ENCODE data around the gene MAN2A2. TPM values are rescaled to one million over a fixed set of nuclear protein-coding genes. Genes with fewer than 3 reads are reported as not detected.

The MAN2A2 gene
- total RNA-seq, 2 experiments from 2014 or later, result 11.6 to 12.2 TPM

- Histone ChIP-seq H3K36me3 (ENCODE audit: insufficient read depth, low read length) (peaks cover 65% of the 10 kb centered on the region), H3K9me3 (ENCODE audit: low read length) (no peaks in the 10 kb centered on the region), H3K4me2 (ENCODE audit: low read length) (no peak overlapping the region), H3K4me3 (ENCODE audit: low read depth, low read length, poor library complexity, severe bottlenecking) (no peak overlapping the region), H3K79me2 (ENCODE audit: insufficient read depth, low read depth, low read length) (peaks cover 12% of the 10 kb centered on the region), H4K20me1 (ENCODE audit: insufficient read depth, low read length) (no peaks in the 10 kb centered on the region), H3K9me2 (ENCODE audit: insufficient read depth, low read length) (no peaks in the 10 kb centered on the region), H3K4me1 (ENCODE audit: insufficient read depth, low read length, poor library complexity, severe bottlenecking) (peaks cover 18% of the 10 kb centered on the region), H2AFZ (ENCODE audit: low read length) (no peak overlapping the region), H3K27ac (ENCODE audit: low read depth, low read length, poor library complexity, severe bottlenecking) (no peak overlapping the region)
- no peak for TF ChIP-seq EZH2phosphoT487 (IDR thresholded peaks at IDR 0.05; ENCODE audit: borderline replicate concordance, low read depth, low read length)
- TF ChIP-seq CTCF (conservative IDR thresholded peaks at IDR 0.05; ENCODE audit: low read length), result no peak
- intact Hi-C loops (cut with micrococcal nuclease; ENCODE audit: unreplicated experiment), result loop anchor here (2.0 kb wide), 1 partner anchor 314 kb away; no protein-coding TSS in a partner anchor
- ChIA-PET POLR2A (interaction anchor here (0.5 to 6.1 kb wide), 5 partner anchors 11 to 1972 kb away, joined by 3 to 58 read pairs (median 4); partner anchors contain the start of genes HDDC3 and UNC45A), CTCF (ENCODE audit: unreplicated experiment) (interaction anchor here (0.9 to 3.9 kb wide), 5 partner anchors 21 to 93 kb away, joined by 3 to 41 read pairs (median 8); partner anchors contain the start of genes HDDC3 and UNC45A)
- no TSS peak for BruUV-seq (replicated peaks)
- no peak for DNase-seq (ENCODE audit: low spot score)
Observed at GRCh38 chr15:90957031-90957790, 54.1 kb downstream of the MAN2A2 start.

- Histone ChIP-seq H4K20me1 (ENCODE audit: insufficient read depth, low read length) (no peaks in the 10 kb centered on the region), H3K79me2 (ENCODE audit: insufficient read depth, low read depth, low read length) (peaks cover 12% of the 10 kb centered on the region), H3K4me1 (ENCODE audit: insufficient read depth, low read length, poor library complexity, severe bottlenecking) (peaks cover 18% of the 10 kb centered on the region), H3K36me3 (ENCODE audit: insufficient read depth, low read length) (peaks cover 68% of the 10 kb centered on the region), H2AFZ (ENCODE audit: low read length) (no peak overlapping the region), H3K27ac (ENCODE audit: low read depth, low read length, poor library complexity, severe bottlenecking) (no peak overlapping the region), H3K9me2 (ENCODE audit: insufficient read depth, low read length) (no peaks in the 10 kb centered on the region), H3K4me3 (ENCODE audit: low read depth, low read length, poor library complexity, severe bottlenecking) (no peak overlapping the region), H3K9me3 (ENCODE audit: low read length) (no peaks in the 10 kb centered on the region), H3K4me2 (ENCODE audit: low read length) (no peak overlapping the region)
- DNase-seq (ENCODE audit: low spot score), result no peak
- BruUV-seq (replicated peaks), result no TSS peak
- intact Hi-C loops (cut with micrococcal nuclease; ENCODE audit: unreplicated experiment), result loop anchor here (2.0 kb wide), 1 partner anchor 313 kb away; no protein-coding TSS in a partner anchor
- ChIA-PET POLR2A (interaction anchor here (0.6 to 6.1 kb wide), 4 partner anchors 10 to 173 kb away, joined by 3 to 58 read pairs (median 6); partner anchors contain the start of genes HDDC3 and UNC45A), CTCF (ENCODE audit: unreplicated experiment) (interaction anchor here (0.9 to 1.5 kb wide), 3 partner anchors 22 to 31 kb away, joined by 3 to 8 read pairs (median 5); partner anchors contain the start of gene HDDC3)
- TF ChIP-seq CTCF (conservative IDR thresholded peaks at IDR 0.05; ENCODE audit: low read length) (no peak), EZH2phosphoT487 (IDR thresholded peaks at IDR 0.05; ENCODE audit: borderline replicate concordance, low read depth, low read length) (no peak)
Observed at GRCh38 chr15:90957791-90958190, 54.7 kb downstream of the MAN2A2 start.

All from OCI-LY7 (cell line).